B cell (primary cell): Measurements from ENCODE around the gene PPP3CA. TPM values are rescaled to one million over a fixed set of nuclear protein-coding genes. Genes with fewer than 3 reads are reported as not detected.

Source experiments
- ATAC-seq: fragments of 200-7000 bp; cut with Tn5 transposase; one replicate; pipeline ENCODE4 v1.10.0; 2021; ENCODE audit warnings: low read depth, mild to moderate bottlenecking, moderate number of reproducible peaks, moderate library complexity
- CTCF ChIA-PET: fragments of 350-600 bp; sonication (Branson Sonifier 250); formaldehyde crosslinking; loops from one replicate; lab custom pipeline; 2021; ENCODE audit warnings: antibody characterized with exemption, inconsistent platforms; lab: Charles Lee
- POLR2A ChIA-PET: fragments of 350-600 bp; sonication (Branson Sonifier 250); formaldehyde crosslinking; loops from one replicate; lab custom pipeline; 2021; ENCODE audit warnings: antibody characterized with exemption; lab: Charles Lee
- DNase-seq: peaks from one replicate; pipeline ENCODE4 v3.0.0; 2013
- H2AFZ ChIP-seq: 2 replicates; pipeline ENCODE4 v1.6.1; 2012; ENCODE audit warnings: mild to moderate bottlenecking, low read depth, low read length; ENCODE audit not compliant: insufficient read depth, poor library complexity, severe bottlenecking
- H3K27ac ChIP-seq, 2 donors: 1 replicate in 1 of 2; 2 replicates in 1 of 2; pipeline ENCODE4 v1.5.1; 2012 to 2013; ENCODE audit warnings: low read length in 2 of 2, mild to moderate bottlenecking in 2 of 2, moderate library complexity in 1 of 2
- H3K27me3 ChIP-seq, 4 experiments: fragments of 200-600 bp in 1 of 4; sonication (generic) in 1 of 4; replicated peaks in 1 of 4; 1 replicate in 2 of 4; 2 replicates in 2 of 4; pipeline versions ENCODE4 v1.6.1 to v1.7.0; 2013 to 2016; ENCODE audit warnings: low read length in 3 of 4, mild to moderate bottlenecking in 2 of 4, mixed read lengths in 1 of 4, moderate library complexity in 1 of 4; ENCODE audit not compliant: insufficient read depth in 4 of 4, control insufficient read depth in 3 of 4; ENCODE audit errors: control extremely low read depth in 1 of 4
- H3K36me3 ChIP-seq, 2 experiments: replicated peaks in 1 of 2; 1 replicate in 1 of 2; 2 replicates in 1 of 2; pipeline versions ENCODE4 v1.6.1 to v1.7.1; 2013; ENCODE audit warnings: low read length in 1 of 2; ENCODE audit not compliant: insufficient read depth in 2 of 2, control insufficient read depth in 1 of 2; ENCODE audit errors: control extremely low read depth in 1 of 2, extremely low read depth in 1 of 2
- H3K4me1 ChIP-seq, 2 donors: fragments of 200-600 bp in 1 of 2; sonication (generic) in 1 of 2; 1 replicate in 1 of 2; 2 replicates in 1 of 2; pipeline versions ENCODE4 v1.5.1 to v1.6.1; 2013 to 2017; ENCODE audit warnings: low read length in 2 of 2; ENCODE audit not compliant: control insufficient read depth in 2 of 2, insufficient read depth in 2 of 2
- H3K4me2 ChIP-seq: replicated peaks from 2 replicates; pipeline ENCODE3; 2012; ENCODE audit warnings: mild to moderate bottlenecking, low read depth, low read length; ENCODE audit not compliant: poor library complexity, severe bottlenecking
- H3K4me3 ChIP-seq, 5 experiments: fragments of 200-600 bp in 1 of 5; sonication (generic) in 1 of 5; 1 replicate in 3 of 5; 2 replicates in 2 of 5; pipeline versions ENCODE4 v1.5.1 to v1.7.0; 2011 to 2016; ENCODE audit warnings: low read length in 4 of 5, mild to moderate bottlenecking in 4 of 5, low read depth in 2 of 5, control low read depth in 1 of 5, moderate library complexity in 1 of 5; ENCODE audit not compliant: insufficient read depth in 1 of 5; ENCODE audit errors: control extremely low read depth in 1 of 5, extremely low read depth in 1 of 5
- H3K79me2 ChIP-seq: fragments of 200-600 bp; sonication (generic); one replicate; pipeline ENCODE4 v1.6.0; 2016; ENCODE audit warnings: low read length; ENCODE audit not compliant: control insufficient read depth, insufficient read depth
- H3K9ac ChIP-seq: fragments of 200-600 bp; sonication (generic); 2 replicates; pipeline ENCODE4 v1.6.1; 2017; ENCODE audit warnings: mild to moderate bottlenecking, low read length, moderate library complexity
- H3K9me3 ChIP-seq, 3 donors: one replicate each; pipeline versions ENCODE4 v1.6.1 to v1.7.1; 2013; ENCODE audit warnings: low read length in 2 of 3; ENCODE audit not compliant: control insufficient read depth in 2 of 3, insufficient read depth in 1 of 3; ENCODE audit errors: control extremely low read depth in 1 of 3
- H4K20me1 ChIP-seq: 2 replicates; pipeline ENCODE4 v1.6.0; 2012; ENCODE audit warnings: mild to moderate bottlenecking, low read length; ENCODE audit not compliant: insufficient read depth, control insufficient read depth, poor library complexity, severe bottlenecking
- H3K27ac Mint-ChIP-seq: one replicate; pipeline ENCODE4 v1.8.0; 2021; ENCODE audit warnings: mixed read lengths
- H3K27me3 Mint-ChIP-seq: one replicate; pipeline ENCODE4 v1.8.0; 2021; ENCODE audit warnings: mixed read lengths
- H3K4me1 Mint-ChIP-seq: one replicate; pipeline ENCODE4 v1.8.0; 2021; ENCODE audit warnings: mixed read lengths
- H3K4me3 Mint-ChIP-seq: one replicate; pipeline ENCODE4 v1.8.0; 2021; ENCODE audit warnings: mixed read lengths
- H3K9me3 Mint-ChIP-seq: one replicate; pipeline ENCODE4 v1.8.0; 2022; ENCODE audit warnings: mixed read lengths; ENCODE audit not compliant: insufficient read depth
- CTCF ChIP-seq: fragments of 200-600 bp; IDR thresholded peaks from one replicate; pipeline ENCODE4 v1.8.0; 2022; ENCODE audit warnings: antibody characterized with exemption, mild to moderate bottlenecking
- EZH2 ChIP-seq: IDR thresholded peaks from 2 replicates; pipeline ENCODE4 v1.6.1; 2012; ENCODE audit warnings: borderline replicate concordance, low read depth, mild to moderate bottlenecking, moderate library complexity, low read length; ENCODE audit not compliant: insufficient read depth, poor library complexity, severe bottlenecking
- WGBS: methylation state at CpG from one replicate; pipeline ENCODE4 v1.1.5; 2013; ENCODE audit warnings: missing lambda C conversion rate; ENCODE audit not compliant: insufficient coverage; 5-methylcytosine and 5-hydroxymethylcytosine counted together
- intact Hi-C: fragments of 100-400 bp; cut with micrococcal nuclease; formaldehyde crosslinking; loops from one replicate; pipeline ENCODE4 v1.10.0; 2022
- polyA plus RNA-seq: library from polyadenylated mRNA; depleted of rRNA; stranded (reverse); fragments of >200 nt; gene quantifications from 2 replicates; pipeline ENCODE4 v1.2.3, GENCODE V29; 2012
- total RNA-seq, 2 donors: library from RNA; stranded (reverse); fragments of 120-200 nt in 1 of 2; gene quantifications; 1 replicate in 1 of 2; 2 replicates in 1 of 2; pipeline versions ENCODE4 v1.2.3 to v1.2.4, GENCODE V29; 2013 to 2022

Gene PPP3CA
- total and polyA plus RNA-seq, 2 donors (not counting 1 experiment from before 2014, with no cell fraction given): 14.3 to 85.1 TPM

- H4K20me1 ChIP-seq: no peaks in the 10 kb centered on the region
- ChIA-PET CTCF (no interaction called here), POLR2A (no interaction called here)
- no peak overlapping the region for H2AFZ ChIP-seq
- H3K4me2 ChIP-seq: no peak overlapping the region
- TF ChIP-seq CTCF (no peak), EZH2 (no peak)
- no peak overlapping the region for H3K27ac Mint-ChIP-seq
- peaks cover 71% of the 10 kb centered on the region for H3K79me2 ChIP-seq
- no peak for DNase-seq
- H3K9me3 ChIP-seq: no peaks in the 10 kb centered on the region
- intact Hi-C loops: loop anchor here (2.0 kb wide), 1 partner anchor 15 kb away; no protein-coding TSS in a partner anchor
- H3K27me3 ChIP-seq: no peaks in the 10 kb centered on the region
- H3K4me1 Mint-ChIP-seq: peaks cover 53% of the 10 kb centered on the region
- no peak for ATAC-seq
- no peaks in the 10 kb centered on the region for H3K36me3 ChIP-seq
- H3K4me3 Mint-ChIP-seq: no peak overlapping the region
- no peak overlapping the region for H3K27ac ChIP-seq
- no peak overlapping the region for H3K9ac ChIP-seq
- H3K4me3 ChIP-seq: no peak overlapping the region
- peaks cover 21 to 32% of the 10 kb centered on the region in 2 donors for H3K4me1 ChIP-seq
- H3K27me3 Mint-ChIP-seq: no peaks in the 10 kb centered on the region
- peaks cover 2% of the 10 kb centered on the region for H3K9me3 Mint-ChIP-seq
These were observed 225.3 kb downstream of the PPP3CA start for GRCh38 chr4:101122019-101122418.

- no peaks in the 10 kb centered on the region for H3K36me3 ChIP-seq
- ATAC-seq: no peak
- H3K4me2 ChIP-seq: no peak overlapping the region
- peaks cover 6 to 9% of the 10 kb centered on the region in 2 donors for H3K4me1 ChIP-seq
- peaks cover 2% of the 10 kb centered on the region for H3K9me3 Mint-ChIP-seq
- DNase-seq: no peak
- no peaks in the 10 kb centered on the region for H3K9me3 ChIP-seq
- H4K20me1 ChIP-seq: no peaks in the 10 kb centered on the region
- H3K27me3 ChIP-seq: no peaks in the 10 kb centered on the region
- no peak overlapping the region for H2AFZ ChIP-seq
- H3K27me3 Mint-ChIP-seq: no peaks in the 10 kb centered on the region
- peaks cover 45% of the 10 kb centered on the region for H3K79me2 ChIP-seq
- no peak overlapping the region for H3K27ac ChIP-seq
- intact Hi-C loops: loop anchor here (5.0 kb wide), 1 partner anchor 33 kb away; no protein-coding TSS in a partner anchor
- CTCF ChIA-PET: interaction anchor here (0.6 kb wide), 1 partner anchor 116 kb away, joined by 3 read pairs; no protein-coding TSS in a partner anchor
- H3K4me3 Mint-ChIP-seq: no peak overlapping the region
- peaks cover 38% of the 10 kb centered on the region for H3K4me1 Mint-ChIP-seq
- H3K9ac ChIP-seq: no peak overlapping the region
- TF ChIP-seq EZH2 (no peak), CTCF (no peak)
- POLR2A ChIA-PET: no interaction called here
- H3K4me3 ChIP-seq: no peak overlapping the region
- WGBS: no CpG with 5 or more reads among the region's 3 CpGs
- no peak overlapping the region for H3K27ac Mint-ChIP-seq
These were observed 228.2 kb downstream of the PPP3CA start for GRCh38 chr4:101119141-101119540.
